HG02973 (cell line): ENCODE measurements around the gene LIN7B.

Source experiments
- ATAC-seq: cut with Tn5 transposase; IDR thresholded peaks from one replicate; pipeline ENCODE4 v1.9.1; 2021; ENCODE audit warnings: moderate library complexity; ENCODE audit not compliant: unreplicated experiment

Gene LIN7B

GRCh38 chr19:49094505-49095482, 19.4 kb upstream of the LIN7B start:
- no peak for ATAC-seq

DNA sequence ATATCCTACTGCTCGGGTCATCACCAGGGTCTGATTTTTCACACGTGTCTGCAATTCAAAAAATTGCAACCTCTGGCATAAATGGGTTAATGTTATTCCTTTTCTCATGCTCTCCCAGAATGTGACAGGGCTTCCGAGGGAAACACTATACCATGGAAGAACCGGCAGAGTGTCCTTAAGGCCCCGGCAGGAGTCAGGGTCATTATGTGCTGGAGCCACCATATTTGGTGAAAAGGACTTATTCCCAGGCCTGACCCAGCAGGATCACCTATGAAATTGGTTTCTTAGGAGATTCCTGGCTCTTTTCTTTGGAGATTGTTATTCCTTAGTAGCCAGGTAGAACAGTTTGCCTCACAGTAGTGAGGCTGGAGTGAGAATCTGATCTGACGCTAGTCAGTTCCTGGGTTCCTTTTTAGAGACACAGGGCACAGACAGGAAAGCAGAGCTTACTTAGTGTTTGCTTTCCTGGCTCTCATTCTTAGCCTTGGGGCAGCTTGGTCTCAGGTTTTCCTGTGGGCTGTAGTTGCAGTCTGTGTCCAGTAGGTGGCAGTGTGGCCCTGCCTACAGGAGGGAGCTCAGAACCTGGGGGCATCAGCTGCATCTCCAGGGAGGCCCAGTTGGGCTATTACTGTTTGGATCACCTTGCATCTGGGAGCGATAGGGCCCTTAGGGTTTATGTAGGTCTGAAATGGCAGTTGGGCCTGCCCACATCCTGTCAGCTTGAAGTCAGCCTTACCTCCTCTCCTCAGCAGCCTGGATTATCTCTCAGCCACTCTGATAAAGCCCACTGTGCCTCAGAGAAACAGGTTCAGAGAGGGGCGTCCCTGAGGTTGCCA, 16.5 kb upstream of the LIN7B start:
- ATAC-seq, result no peak

- ATAC-seq, result no peak
Measured at GRCh38 chr19:49098795-49099194, 15.4 kb upstream of the LIN7B start.

GRCh38 chr19:49101160-49101559, 13.0 kb upstream of the LIN7B start:
- ATAC-seq, result no peak

DNA sequence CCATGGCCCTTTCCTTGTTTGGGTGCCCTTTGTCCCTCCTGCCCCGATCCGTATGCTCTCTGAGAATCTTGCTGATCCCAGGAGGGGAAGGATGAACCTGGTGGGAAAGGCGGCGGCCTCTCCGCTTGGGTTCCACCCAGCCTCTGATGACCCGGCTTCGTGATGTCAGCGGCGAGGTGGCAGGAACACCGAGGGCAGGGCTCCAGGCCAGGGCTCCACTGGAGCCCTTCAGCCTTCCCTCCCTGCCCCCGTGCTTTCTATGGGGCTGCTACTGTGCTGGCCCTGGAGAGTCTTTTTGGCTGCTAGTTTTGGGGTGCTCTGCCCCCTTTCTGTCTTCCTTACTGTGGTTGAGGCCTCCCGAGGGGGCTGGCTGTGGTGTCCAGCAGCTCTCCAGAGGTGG, 11.9 kb upstream of the LIN7B start:
- ATAC-seq, result no peak

DNA sequence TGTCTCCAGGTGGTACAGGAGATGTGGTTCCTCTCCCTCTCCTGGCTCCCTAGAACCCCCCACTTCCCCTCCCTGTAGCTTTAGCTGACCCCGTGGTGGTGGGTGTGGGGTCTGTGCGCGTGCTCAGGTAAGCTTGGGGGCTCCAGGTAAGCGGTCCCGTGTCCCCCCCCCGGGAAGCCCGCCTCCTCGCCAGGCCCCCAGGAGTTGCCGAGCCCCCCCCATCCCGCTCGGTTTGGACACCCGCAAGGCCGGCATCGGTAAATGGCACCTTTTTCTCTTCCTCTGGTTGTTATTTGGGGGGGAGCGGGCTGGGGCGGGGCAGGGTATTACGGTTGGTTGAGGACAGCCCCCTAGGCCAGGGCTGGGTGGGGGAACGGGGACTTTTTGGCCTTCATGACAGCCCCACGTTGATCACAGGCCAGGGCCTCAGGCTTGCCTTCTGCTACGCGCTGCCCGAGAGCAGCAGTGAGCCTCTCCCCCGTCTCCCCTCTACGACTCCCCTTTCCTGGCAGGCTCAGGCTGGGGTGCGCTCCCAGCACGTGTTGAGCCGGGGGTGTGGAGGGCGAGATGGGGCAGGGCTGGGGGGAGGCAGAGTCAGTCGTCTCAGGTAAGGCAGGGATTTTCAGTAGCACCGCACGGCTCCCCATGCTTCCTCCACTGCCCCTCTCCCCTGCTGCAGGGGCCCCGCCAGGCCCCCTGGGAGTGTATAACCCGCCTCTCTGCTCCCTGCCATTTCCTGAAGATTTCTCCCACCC, 10.7 kb upstream of the LIN7B start:
- ATAC-seq, result no peak

DNA sequence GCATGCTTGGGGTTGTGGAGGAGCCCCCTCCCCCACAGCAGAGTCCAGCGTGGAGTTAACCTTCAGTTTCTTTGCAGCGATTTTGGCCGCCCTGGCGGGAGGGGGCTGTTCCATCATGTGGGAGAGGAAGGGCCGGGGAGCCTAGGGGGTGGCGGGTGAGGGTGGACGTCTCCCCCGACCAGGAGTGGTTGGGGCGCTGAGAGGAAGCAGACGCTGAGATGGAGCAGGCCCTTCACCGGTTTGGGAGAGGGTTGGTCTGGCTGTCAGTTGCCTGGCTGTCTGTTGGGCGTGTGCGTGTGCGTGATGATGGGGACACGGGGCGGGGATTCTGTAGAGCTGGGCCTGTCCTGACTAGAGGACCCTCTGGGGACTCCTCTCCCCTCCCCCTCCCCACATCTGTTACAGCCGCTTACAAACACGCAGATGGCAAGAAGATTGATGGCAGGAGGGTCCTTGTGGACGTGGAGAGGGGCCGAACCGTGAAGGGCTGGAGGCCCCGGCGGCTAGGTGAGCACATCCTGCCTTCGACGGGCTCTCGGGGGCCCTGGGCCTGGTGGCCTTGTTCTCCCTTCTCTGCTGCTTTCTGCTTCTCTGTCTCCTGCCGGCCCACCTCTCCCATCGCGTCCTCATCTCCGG, 9.8 kb upstream of the LIN7B start:
- no peak for ATAC-seq

DNA sequence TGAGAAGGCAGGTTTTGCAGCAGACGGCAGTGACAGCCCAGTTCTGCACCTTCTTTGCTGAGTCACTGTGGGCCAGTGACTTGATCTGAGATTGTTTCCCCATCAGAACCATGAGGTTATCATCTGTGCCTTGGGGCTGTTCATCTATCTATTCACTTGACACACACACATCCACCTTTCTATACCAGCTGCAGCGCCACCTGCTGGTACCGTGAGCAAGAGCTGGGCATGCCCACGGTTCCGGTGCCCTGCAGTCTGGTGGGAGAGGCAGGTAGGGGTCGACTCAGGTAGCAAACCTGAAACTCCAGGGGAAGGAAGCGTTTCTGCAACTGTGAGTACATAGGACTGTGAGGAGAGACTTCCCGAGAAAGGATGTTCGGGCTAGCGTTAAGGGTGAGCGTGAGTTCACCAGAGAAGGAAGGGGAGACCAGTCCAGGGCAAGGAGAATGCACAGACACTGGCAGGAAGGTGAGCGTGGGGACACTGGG, 7.5 kb upstream of the LIN7B start:
- no peak for ATAC-seq

- no peak for ATAC-seq
Measured at GRCh38 chr19:49107625-49108459, 6.3 kb upstream of the LIN7B start.

- ATAC-seq, result no peak
Measured at GRCh38 chr19:49109051-49109450, 5.1 kb upstream of the LIN7B start.

DNA sequence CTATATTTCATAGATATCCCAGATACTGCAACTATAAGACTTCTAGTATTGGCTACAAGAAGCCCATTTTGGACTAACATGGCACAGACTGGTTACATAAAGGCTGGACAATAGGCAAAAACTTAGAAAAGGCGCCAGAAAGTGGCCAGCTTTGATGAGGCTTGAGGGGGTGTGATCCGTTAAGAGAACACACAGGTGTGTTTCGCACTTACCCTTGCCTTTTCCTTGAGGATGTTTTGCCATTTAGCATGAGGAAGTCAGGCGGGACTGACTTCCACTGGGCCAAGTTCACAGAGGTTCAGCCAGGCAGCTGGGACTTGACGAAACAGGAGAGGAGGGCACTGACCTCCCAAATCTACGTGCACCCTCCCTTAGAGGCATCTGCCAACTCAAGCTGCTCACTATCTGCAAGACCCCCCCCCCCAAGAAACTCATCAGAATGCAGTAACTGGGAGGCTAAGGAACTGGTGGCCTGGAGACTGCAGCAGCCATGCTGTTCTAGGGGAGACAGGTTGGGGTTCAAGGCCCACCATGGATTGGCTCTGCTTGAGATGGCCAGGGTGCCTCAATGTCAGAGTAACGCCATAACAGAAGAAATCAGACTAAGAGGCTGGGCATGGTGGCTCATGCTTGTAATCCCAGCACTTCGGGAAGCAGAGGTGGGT, 4.5 kb upstream of the LIN7B start:
- ATAC-seq, result no peak

GRCh38 chr19:49110567-49110966, 3.6 kb upstream of the LIN7B start:
- no peak for ATAC-seq

DNA sequence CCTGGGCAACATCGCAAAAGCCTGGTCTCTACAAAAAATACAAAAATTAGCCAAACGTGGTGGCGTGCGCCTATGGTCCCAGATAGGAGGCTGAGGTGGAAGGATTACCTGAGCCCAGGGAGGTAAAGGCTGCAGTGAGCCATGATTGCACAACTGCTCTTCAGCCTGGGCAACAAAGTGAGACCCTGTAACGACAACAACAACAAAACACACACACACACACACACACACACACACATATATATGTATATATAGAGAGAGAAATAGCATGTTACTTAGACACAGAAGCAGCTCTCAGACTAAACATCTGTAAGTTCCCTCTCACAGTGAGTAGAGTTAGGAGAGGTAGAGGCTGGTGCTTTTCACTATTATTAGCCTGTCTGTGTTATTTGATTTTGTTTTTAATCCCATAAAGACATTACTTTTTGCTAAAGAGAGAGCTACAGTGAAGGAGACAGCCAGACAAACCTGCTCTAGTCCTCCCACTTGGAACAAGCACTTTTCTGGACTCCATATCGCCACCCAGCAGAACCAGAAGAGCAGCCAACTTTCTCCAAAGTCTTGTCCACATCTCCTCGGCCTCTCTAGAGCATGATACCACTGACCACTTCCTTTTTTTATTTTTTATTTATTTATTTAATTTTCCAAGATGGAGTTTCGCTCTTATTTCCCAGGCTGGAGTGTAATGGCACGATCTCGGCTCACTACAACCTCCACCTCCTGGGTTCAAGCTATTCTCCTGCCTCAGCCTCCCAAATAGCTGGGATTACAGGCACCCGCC, 2.8 kb upstream of the LIN7B start:
- no peak for ATAC-seq

GRCh38 chr19:49114630-49115363, 627 bp downstream of the LIN7B start:
- peak; percentile 3 for ATAC-seq

- no peak for ATAC-seq
Measured at GRCh38 chr19:49116544-49116943, 2.4 kb downstream of the LIN7B start.

GRCh38 chr19:49117677-49118564, 3.8 kb downstream of the LIN7B start:
- ATAC-seq, result no peak
